SH-SY5Y (cell line): ENCODE results near the gene NRF1.

Experiments
- GATA2 ChIP-seq: IDR thresholded peaks from 2 replicates; pipeline ENCODE4 v1.6.1; 2011; ENCODE audit warnings: mild to moderate bottlenecking, low read depth, low read length
- GATA3 ChIP-seq: IDR thresholded peaks from 2 replicates; pipeline ENCODE4 v1.6.1; 2011; ENCODE audit warnings: low read depth, mild to moderate bottlenecking, low read length, moderate library complexity

DNA sequence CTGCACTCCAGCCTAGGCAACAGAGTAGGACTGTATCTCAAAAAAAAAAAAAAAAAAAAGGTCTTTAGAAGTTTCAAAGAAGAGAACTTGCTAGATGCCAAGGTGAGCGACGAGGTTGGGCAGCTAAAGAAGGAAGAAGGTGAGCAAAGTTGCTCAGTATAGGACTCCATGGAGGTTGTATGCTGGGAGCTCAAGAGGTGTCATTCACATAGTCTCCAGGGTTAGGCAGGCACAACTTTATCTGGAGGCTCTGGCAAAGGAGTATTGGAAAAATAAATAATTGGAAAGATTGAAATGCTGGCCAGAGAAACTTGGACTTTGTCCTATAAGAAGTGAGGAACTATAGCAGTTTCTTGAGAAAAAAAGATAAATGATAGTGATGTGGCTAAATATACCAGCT lies 74.5 kb downstream of the NRF1 start:
- TF ChIP-seq GATA2 (no peak), GATA3 (no peak)
